Endodermal cell (in vitro differentiated cells): ENCODE data around the gene SPAG16. TPM values are rescaled to one million over a fixed set of nuclear protein-coding genes. Genes with fewer than 3 reads are reported as not detected.

Source experiments
- DNase-seq: peaks from one replicate; pipeline ENCODE4 v3.0.0-alpha.2; 2017
- H3K27ac ChIP-seq: 2 replicates; pipeline ENCODE4 v1.5.1; 2013; ENCODE audit warnings: mild to moderate bottlenecking, low read depth, low read length, moderate library complexity
- H3K27me3 ChIP-seq: 2 replicates; pipeline ENCODE4 v1.6.1; 2013; ENCODE audit warnings: mild to moderate bottlenecking, low read length, moderate library complexity; ENCODE audit not compliant: insufficient read depth, control insufficient read depth, poor library complexity, severe bottlenecking
- H3K36me3 ChIP-seq: 2 replicates; pipeline ENCODE4 v1.7.0; 2013; ENCODE audit warnings: mild to moderate bottlenecking, low read length, moderate library complexity; ENCODE audit not compliant: control insufficient read depth, insufficient read depth
- H3K4me1 ChIP-seq: one replicate; pipeline ENCODE4 v1.7.0; 2013; ENCODE audit warnings: low read length; ENCODE audit not compliant: control insufficient read depth, insufficient read depth
- H3K4me3 ChIP-seq: 2 replicates; pipeline ENCODE4 v1.5.1; 2013; ENCODE audit warnings: mild to moderate bottlenecking, low read length, moderate library complexity
- H3K9ac ChIP-seq: 2 replicates; pipeline ENCODE4 v1.6.1; 2013; ENCODE audit warnings: mild to moderate bottlenecking, low read length, moderate library complexity; ENCODE audit not compliant: poor library complexity, severe bottlenecking; ENCODE audit errors: extremely low read depth
- H3K9me3 ChIP-seq: 2 replicates; pipeline ENCODE4 v1.6.1; 2013; ENCODE audit warnings: mild to moderate bottlenecking, low read length, moderate library complexity; ENCODE audit not compliant: control insufficient read depth
- H3K27ac Mint-ChIP-seq: 2 replicates; pipeline ENCODE4 v1.8.0; 2020; ENCODE audit warnings: mixed read lengths
- H3K27me3 Mint-ChIP-seq: 2 replicates; pipeline ENCODE4 v1.8.0; 2021; ENCODE audit warnings: mild to moderate bottlenecking, mixed read lengths; ENCODE audit not compliant: insufficient read depth
- H3K36me3 Mint-ChIP-seq: 2 replicates; pipeline ENCODE4 v1.8.0; 2020; ENCODE audit warnings: low read depth, mixed read lengths
- H3K4me1 Mint-ChIP-seq: 2 replicates; pipeline ENCODE4 v1.8.0; 2020; ENCODE audit warnings: mixed read lengths
- H3K4me3 Mint-ChIP-seq: 2 replicates; pipeline ENCODE4 v1.8.0; 2020; ENCODE audit warnings: mild to moderate bottlenecking, moderate library complexity, mixed read lengths
- H3K9me3 Mint-ChIP-seq: 2 replicates; pipeline ENCODE4 v1.8.0; 2020; ENCODE audit warnings: mild to moderate bottlenecking, mixed read lengths
- WGBS, 2 experiments: methylation state at CpG; one replicate each; pipeline versions ENCODE4 v1.1.5 to v1.1.7; 2013; ENCODE audit warnings: missing lambda C conversion rate in 2 of 2, mixed read lengths in 1 of 2; ENCODE audit not compliant: insufficient coverage in 1 of 2, insufficient read length in 1 of 2; 5-methylcytosine and 5-hydroxymethylcytosine counted together
- total RNA-seq, 2 donors: library from RNA; stranded (reverse); fragmentation: NEBNext Ultra II Directional in 1 of 2; extraction: Animal tissue kit (Norgen Biotek cat#: 25700) in 1 of 2; gene quantifications; 2 replicates in 1 of 2; 3 replicates in 1 of 2; pipeline ENCODE4 v1.2.1, GENCODE V29; 2021
- TF ChIP-seq, protein P1 (sequence below): fragments of 200-600 bp; sonication (generic); conservative IDR thresholded peaks from 2 replicates; pipeline ENCODE4 v1.5.0; 2021; ENCODE audit warnings: antibody characterized with exemption, mild to moderate bottlenecking

The SPAG16 gene
- total RNA-seq, 2 donors from 2014 or later = 27.8 to 38.2 TPM

DNA sequence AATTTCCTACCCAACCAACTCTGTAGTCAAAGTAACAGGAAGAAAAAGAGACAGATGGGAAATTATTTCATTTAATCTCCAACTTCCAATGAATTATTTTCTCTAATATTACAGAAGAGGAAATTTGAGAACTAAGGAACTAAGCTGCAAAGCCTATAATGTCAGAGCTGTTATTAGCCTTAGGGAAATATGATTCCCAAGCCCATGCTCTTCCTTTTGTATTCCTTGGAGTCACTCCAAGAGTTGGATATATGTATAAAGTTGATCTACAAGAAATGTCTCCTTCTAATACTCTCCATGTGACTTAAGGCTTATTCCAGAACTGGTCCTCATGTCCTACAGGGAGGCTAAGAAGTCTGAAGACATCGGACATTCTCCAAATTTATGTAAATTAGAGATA lies 1095.0 kb downstream of the SPAG16 start:
- Mint-ChIP-seq H3K27me3 (no peaks in the 10 kb centered on the region), H3K27ac (no peak overlapping the region), H3K36me3 (no peaks in the 10 kb centered on the region), H3K4me1 (peaks cover 2% of the 10 kb centered on the region), H3K9me3 (no peaks in the 10 kb centered on the region), H3K4me3 (no peak overlapping the region)
- TF ChIP-seq, protein P1, sequence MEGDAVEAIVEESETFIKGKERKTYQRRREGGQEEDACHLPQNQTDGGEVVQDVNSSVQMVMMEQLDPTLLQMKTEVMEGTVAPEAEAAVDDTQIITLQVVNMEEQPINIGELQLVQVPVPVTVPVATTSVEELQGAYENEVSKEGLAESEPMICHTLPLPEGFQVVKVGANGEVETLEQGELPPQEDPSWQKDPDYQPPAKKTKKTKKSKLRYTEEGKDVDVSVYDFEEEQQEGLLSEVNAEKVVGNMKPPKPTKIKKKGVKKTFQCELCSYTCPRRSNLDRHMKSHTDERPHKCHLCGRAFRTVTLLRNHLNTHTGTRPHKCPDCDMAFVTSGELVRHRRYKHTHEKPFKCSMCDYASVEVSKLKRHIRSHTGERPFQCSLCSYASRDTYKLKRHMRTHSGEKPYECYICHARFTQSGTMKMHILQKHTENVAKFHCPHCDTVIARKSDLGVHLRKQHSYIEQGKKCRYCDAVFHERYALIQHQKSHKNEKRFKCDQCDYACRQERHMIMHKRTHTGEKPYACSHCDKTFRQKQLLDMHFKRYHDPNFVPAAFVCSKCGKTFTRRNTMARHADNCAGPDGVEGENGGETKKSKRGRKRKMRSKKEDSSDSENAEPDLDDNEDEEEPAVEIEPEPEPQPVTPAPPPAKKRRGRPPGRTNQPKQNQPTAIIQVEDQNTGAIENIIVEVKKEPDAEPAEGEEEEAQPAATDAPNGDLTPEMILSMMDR = no peak
- Histone ChIP-seq H3K4me3 (no peak overlapping the region), H3K27me3 (no peaks in the 10 kb centered on the region), H3K9me3 (no peaks in the 10 kb centered on the region), H3K4me1 (no peaks in the 10 kb centered on the region), H3K9ac (no peak overlapping the region), H3K27ac (no peak overlapping the region), H3K36me3 (no peaks in the 10 kb centered on the region)
- no peak for DNase-seq
- 100% methylated on average over 1 of the region's 1 CpG; no CpG with 5 or more reads in 1 of the 2 experiments for WGBS, 2 experiments

DNA sequence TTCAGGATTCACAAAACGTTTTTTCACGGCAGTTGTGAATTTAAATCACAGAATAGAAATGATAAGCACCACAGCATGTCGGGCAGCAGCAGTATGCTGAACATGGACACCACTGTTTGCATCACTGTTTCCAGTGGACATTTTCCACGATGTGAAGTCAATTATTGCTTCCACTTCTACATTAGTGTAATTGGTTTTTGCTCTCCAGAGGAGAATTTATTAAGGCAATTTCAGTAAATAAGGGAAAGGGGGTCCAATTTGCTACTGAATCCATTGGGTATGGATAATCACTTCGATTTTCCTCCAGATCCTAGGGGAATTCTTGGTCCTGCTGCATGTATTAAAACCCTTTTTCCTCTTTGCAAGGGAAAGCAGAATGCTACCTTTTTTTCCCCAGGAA lies 1096.4 kb downstream of the SPAG16 start:
- no peaks in the 10 kb centered on the region for H3K36me3 Mint-ChIP-seq
- H3K4me1 Mint-ChIP-seq = no peaks in the 10 kb centered on the region
- H3K4me3 Mint-ChIP-seq = no peak overlapping the region
- Histone ChIP-seq H3K4me1 (no peaks in the 10 kb centered on the region), H3K4me3 (no peak overlapping the region), H3K9ac (no peak overlapping the region), H3K9me3 (no peaks in the 10 kb centered on the region), H3K27ac (no peak overlapping the region), H3K36me3 (no peaks in the 10 kb centered on the region), H3K27me3 (no peaks in the 10 kb centered on the region)
- H3K27me3 Mint-ChIP-seq = no peaks in the 10 kb centered on the region
- H3K27ac Mint-ChIP-seq = no peak overlapping the region
- DNase-seq = no peak
- 81 to 89% methylated on average over 3 to 5 of the region's 5 CpGs for WGBS, 2 experiments
- no peaks in the 10 kb centered on the region for H3K9me3 Mint-ChIP-seq
- TF ChIP-seq, protein P1 = no peak

DNA sequence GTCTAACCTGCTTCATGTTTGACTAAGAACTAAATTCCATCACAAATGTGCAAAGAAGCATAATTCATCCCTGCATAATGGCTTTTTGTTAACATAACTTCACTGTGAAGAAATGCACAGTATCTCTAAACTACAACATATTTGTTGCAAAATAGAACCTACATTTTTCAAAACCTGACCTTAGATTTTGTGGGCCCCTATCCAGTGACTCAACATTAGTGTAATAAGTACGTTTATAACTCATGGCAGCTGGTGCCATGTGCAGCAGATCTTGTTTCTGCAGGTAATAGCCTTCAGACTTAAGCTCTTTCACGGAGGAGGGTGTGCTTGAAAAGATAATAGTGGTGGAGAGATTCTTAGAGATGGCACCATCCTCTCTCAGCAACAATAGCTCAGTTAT lies 1098.0 kb downstream of the SPAG16 start:
- H3K27ac ChIP-seq = no peak overlapping the region
- WGBS, 2 experiments = 87 to 100% methylated on average over 1 to 2 of the region's 2 CpGs
- no peak overlapping the region for H3K9ac ChIP-seq
- peaks cover 1% of the 10 kb centered on the region for H3K27me3 Mint-ChIP-seq
- H3K4me1 Mint-ChIP-seq = no peaks in the 10 kb centered on the region
- H3K4me1 ChIP-seq = no peaks in the 10 kb centered on the region
- no peaks in the 10 kb centered on the region for H3K9me3 Mint-ChIP-seq
- H3K36me3 ChIP-seq = no peaks in the 10 kb centered on the region
- DNase-seq = no peak
- H3K27me3 ChIP-seq = no peaks in the 10 kb centered on the region
- H3K4me3 Mint-ChIP-seq = no peak overlapping the region
- no peaks in the 10 kb centered on the region for H3K36me3 Mint-ChIP-seq
- H3K4me3 ChIP-seq = no peak overlapping the region
- TF ChIP-seq, protein P1 = no peak
- H3K9me3 ChIP-seq = no peaks in the 10 kb centered on the region
- H3K27ac Mint-ChIP-seq = no peak overlapping the region
